ENCODE data around the gene DDX54.

Gene DDX54

DNA sequence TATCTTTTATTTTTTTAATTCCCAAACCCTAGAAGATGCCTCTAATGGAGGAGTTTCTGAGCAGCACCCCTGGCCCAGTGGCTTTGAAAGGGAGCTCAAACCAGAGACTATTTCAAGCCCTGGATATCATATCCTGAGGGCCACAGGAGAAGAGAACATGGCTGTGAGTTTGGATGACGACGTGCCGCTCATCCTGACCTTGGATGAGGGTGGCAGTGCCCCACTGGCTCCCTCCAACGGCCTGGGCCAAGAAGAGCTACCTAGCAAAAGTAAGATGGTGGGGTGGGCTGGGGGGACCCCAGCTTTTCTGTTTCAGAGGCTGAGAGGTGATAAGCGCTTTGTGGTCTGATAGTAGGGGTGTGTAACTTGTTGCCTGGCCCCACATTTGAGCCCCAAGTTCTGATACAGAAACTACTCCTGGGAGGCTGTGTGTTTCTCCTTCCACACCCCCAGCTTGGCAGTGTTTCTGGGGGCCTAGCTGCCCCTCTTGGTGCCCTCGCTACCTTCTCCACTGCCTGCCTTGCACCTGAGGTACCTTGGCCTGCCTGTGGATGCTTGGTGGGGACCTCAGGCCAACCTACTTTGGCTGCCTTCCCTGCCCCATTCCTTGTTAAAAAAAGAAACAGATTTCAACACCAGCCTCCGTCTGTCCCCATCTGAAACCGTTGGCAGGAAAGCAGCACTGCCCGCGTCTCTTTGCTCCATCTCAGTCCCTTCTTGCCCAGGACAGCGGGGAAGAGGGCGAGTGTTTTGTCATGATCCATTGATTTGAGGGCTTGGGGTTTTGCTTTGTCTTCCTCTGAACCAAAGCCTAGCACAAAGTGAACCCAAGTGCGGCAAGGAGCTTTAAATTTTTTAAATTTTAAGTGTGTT, 41.7 kb upstream of the DDX54 start:
- no peak overlapping the region for H3K27ac ChIP-seq (replicated peaks; ENCODE audit: low read length)
- no peak overlapping the region for H3K4ac ChIP-seq (ENCODE audit: low read length)
- H3K23ac ChIP-seq (ENCODE audit: low read depth, low read length, poor library complexity), result no peak overlapping the region
- WGBS, 2 donors (ENCODE audit: extremely low coverage in 2 of 2, insufficient read length in 2 of 2, insufficient replicate concordance in 1 of 2), result no CpG with 5 or more reads among the region's 13 CpGs
- peak overlapping the region; percentile 21 for H3K18ac ChIP-seq (ENCODE audit: low read length)
- no peak for DNase-seq (ENCODE audit: low spot score)
- H2BK12ac ChIP-seq (ENCODE audit: low read length), result no peak overlapping the region
- no peak overlapping the region for H3K9ac ChIP-seq (ENCODE audit: low read depth, low read length, poor library complexity)
- H3K9me3 ChIP-seq (replicated peaks in 1 of 2; ENCODE audit: control insufficient read depth in 2 of 2, insufficient read depth in 1 of 2, low read depth in 1 of 2, low read length in 2 of 2), result peaks cover 3 to 5% of the 10 kb centered on the region in 2 donors
- H4K8ac ChIP-seq (ENCODE audit: low read depth, low read length), result no peak overlapping the region
- H2BK5ac ChIP-seq (ENCODE audit: low read length), result no peak overlapping the region
- H3K4me1 ChIP-seq (ENCODE audit: control insufficient read depth in 2 of 2, insufficient read depth in 1 of 2, low read depth in 1 of 2, low read length in 2 of 2), result peaks cover 9 to 21% of the 10 kb centered on the region in 2 donors
- H3K27me3 ChIP-seq (ENCODE audit: control insufficient read depth in 3 of 3, insufficient read depth in 3 of 3, low read depth in 1 of 3, low read length in 3 of 3), result no peaks in the 10 kb centered on the region
- no peak overlapping the region for H3K4me3 ChIP-seq (ENCODE audit: low read length in 2 of 2)
- no peak overlapping the region for H3K4me2 ChIP-seq (ENCODE audit: insufficient read depth, low read length, poor library complexity, severe bottlenecking)
- H2BK120ac ChIP-seq (ENCODE audit: low read depth, low read length), result no peak overlapping the region
- no peak overlapping the region for H2AFZ ChIP-seq (ENCODE audit: low read length)
- H3K36me3 ChIP-seq (replicated peaks in 1 of 2; ENCODE audit: control insufficient read depth in 2 of 2, insufficient read depth in 2 of 2, low read length in 2 of 2), result peaks cover 9 to 16% of the 10 kb centered on the region in 2 donors
- no peak overlapping the region for H2BK15ac ChIP-seq (ENCODE audit: low read length)
- H3K79me1 ChIP-seq (ENCODE audit: low read depth, low read length), result no peaks in the 10 kb centered on the region
- H2AK5ac ChIP-seq (ENCODE audit: low read depth, low read length), result no peak overlapping the region
- H3K14ac ChIP-seq (ENCODE audit: low read length), result no peak overlapping the region
- H4K91ac ChIP-seq (ENCODE audit: low read depth, low read length, poor library complexity), result no peak overlapping the region

- Histone ChIP-seq H4K91ac (ENCODE audit: low read depth, low read length, poor library complexity) (no peak overlapping the region), H3K9ac (ENCODE audit: low read depth, low read length, poor library complexity) (no peak overlapping the region), H3K27me3 (ENCODE audit: control insufficient read depth in 3 of 3, insufficient read depth in 3 of 3, low read depth in 1 of 3, low read length in 3 of 3) (no peaks in the 10 kb centered on the region), H3K36me3 (replicated peaks in 1 of 2; ENCODE audit: control insufficient read depth in 2 of 2, insufficient read depth in 2 of 2, low read length in 2 of 2) (peaks cover 0 to 2% of the 10 kb centered on the region in 2 donors), H2BK5ac (ENCODE audit: low read length) (no peak overlapping the region), H4K8ac (ENCODE audit: low read depth, low read length) (no peak overlapping the region), H3K4me1 (ENCODE audit: control insufficient read depth in 2 of 2, insufficient read depth in 1 of 2, low read depth in 1 of 2, low read length in 2 of 2) (peaks cover 4 to 21% of the 10 kb centered on the region in 2 donors), H3K4me2 (ENCODE audit: insufficient read depth, low read length, poor library complexity, severe bottlenecking) (no peak overlapping the region), H2AK5ac (ENCODE audit: low read depth, low read length) (no peak overlapping the region), H2BK15ac (ENCODE audit: low read length) (no peak overlapping the region), H2BK12ac (ENCODE audit: low read length) (no peak overlapping the region), H3K14ac (ENCODE audit: low read length) (no peak overlapping the region), H3K23ac (ENCODE audit: low read depth, low read length, poor library complexity) (no peak overlapping the region), H3K4ac (ENCODE audit: low read length) (no peak overlapping the region), H2AFZ (ENCODE audit: low read length) (no peak overlapping the region), H2BK120ac (ENCODE audit: low read depth, low read length) (no peak overlapping the region), H3K27ac (replicated peaks; ENCODE audit: low read length) (no peak overlapping the region), H3K4me3 (ENCODE audit: low read length in 2 of 2) (no peak overlapping the region), H3K79me1 (ENCODE audit: low read depth, low read length) (no peaks in the 10 kb centered on the region), H3K9me3 (replicated peaks in 1 of 2; ENCODE audit: control insufficient read depth in 2 of 2, insufficient read depth in 1 of 2, low read depth in 1 of 2, low read length in 2 of 2) (no peaks in the 10 kb centered on the region), H3K18ac (ENCODE audit: low read length) (no peak overlapping the region)
- no peak for DNase-seq (ENCODE audit: low spot score)
- no CpG with 5 or more reads among the region's 4 CpGs for WGBS, 2 donors (ENCODE audit: extremely low coverage in 2 of 2, insufficient read length in 2 of 2, insufficient replicate concordance in 1 of 2)
Measured at GRCh38 chr12:113224955-113225354, 39.7 kb upstream of the DDX54 start.

DNA sequence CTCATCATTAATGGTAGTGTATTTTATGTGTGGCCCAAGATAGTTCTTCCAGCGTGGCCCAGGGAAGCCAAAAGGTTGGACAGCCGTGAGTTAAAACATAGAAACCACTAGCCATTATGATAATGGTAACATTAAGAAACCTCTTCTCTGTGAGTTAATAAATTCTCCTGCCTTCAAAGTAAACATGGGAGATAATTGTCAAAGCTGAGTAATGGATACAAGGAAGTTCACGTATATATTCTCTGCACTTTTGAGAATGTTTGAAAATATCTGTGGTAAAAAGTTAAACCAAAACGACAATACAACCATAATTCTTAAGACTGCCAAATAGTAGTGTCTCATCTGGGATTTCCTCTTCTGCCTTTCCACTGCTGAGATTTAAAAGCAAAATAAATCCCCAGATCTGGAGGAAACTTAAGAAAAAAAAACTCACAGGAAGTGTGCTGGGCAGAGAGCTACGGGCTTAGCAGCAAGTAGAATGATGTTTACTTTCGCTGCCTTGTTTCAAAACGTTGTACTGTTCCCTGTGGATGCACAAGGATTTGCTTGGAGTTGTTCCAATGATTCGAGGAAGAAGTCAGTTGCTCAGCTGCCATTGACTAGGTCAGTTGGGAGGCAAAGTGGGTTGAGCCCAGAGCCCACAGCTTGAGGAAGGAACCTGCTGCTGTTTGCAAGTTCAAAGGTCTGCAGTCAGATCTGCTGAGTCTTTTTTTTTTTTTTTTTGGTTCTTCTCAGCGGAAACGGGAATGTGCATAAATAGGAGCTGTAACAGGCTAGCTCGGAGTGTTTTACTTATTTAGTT, 37.7 kb upstream of the DDX54 start:
- Histone ChIP-seq H3K23ac (ENCODE audit: low read depth, low read length, poor library complexity) (no peak overlapping the region), H3K4me2 (ENCODE audit: insufficient read depth, low read length, poor library complexity, severe bottlenecking) (no peak overlapping the region), H2BK12ac (ENCODE audit: low read length) (no peak overlapping the region), H4K8ac (ENCODE audit: low read depth, low read length) (no peak overlapping the region), H2AK5ac (ENCODE audit: low read depth, low read length) (no peak overlapping the region), H3K36me3 (replicated peaks in 1 of 2; ENCODE audit: control insufficient read depth in 2 of 2, insufficient read depth in 2 of 2, low read length in 2 of 2) (peaks cover 0 to 2% of the 10 kb centered on the region in 2 donors), H3K18ac (ENCODE audit: low read length) (no peak overlapping the region), H3K4ac (ENCODE audit: low read length) (no peak overlapping the region), H2AFZ (ENCODE audit: low read length) (peak overlapping the region; percentile 32), H3K27me3 (ENCODE audit: control insufficient read depth in 3 of 3, insufficient read depth in 3 of 3, low read depth in 1 of 3, low read length in 3 of 3) (no peaks in the 10 kb centered on the region), H4K91ac (ENCODE audit: low read depth, low read length, poor library complexity) (no peak overlapping the region), H3K9ac (ENCODE audit: low read depth, low read length, poor library complexity) (no peak overlapping the region), H3K4me3 (ENCODE audit: low read length in 2 of 2) (no peak overlapping the region), H2BK15ac (ENCODE audit: low read length) (no peak overlapping the region), H2BK120ac (ENCODE audit: low read depth, low read length) (no peak overlapping the region), H3K14ac (ENCODE audit: low read length) (no peak overlapping the region), H3K79me1 (ENCODE audit: low read depth, low read length) (no peaks in the 10 kb centered on the region), H3K9me3 (replicated peaks in 1 of 2; ENCODE audit: control insufficient read depth in 2 of 2, insufficient read depth in 1 of 2, low read depth in 1 of 2, low read length in 2 of 2) (no peaks in the 10 kb centered on the region), H2BK5ac (ENCODE audit: low read length) (no peak overlapping the region), H3K4me1 (ENCODE audit: control insufficient read depth in 2 of 2, insufficient read depth in 1 of 2, low read depth in 1 of 2, low read length in 2 of 2) (peaks cover 4 to 11% of the 10 kb centered on the region in 2 donors), H3K27ac (replicated peaks; ENCODE audit: low read length) (no peak overlapping the region)
- DNase-seq (ENCODE audit: low spot score), result no peak
- WGBS, 2 donors (ENCODE audit: extremely low coverage in 2 of 2, insufficient read length in 2 of 2, insufficient replicate concordance in 1 of 2), result no CpG with 5 or more reads among the region's 11 CpGs

Data from neuronal stem cell (in vitro differentiated cells).